KG1 (cell line): Measurements from ENCODE around the gene CHST8.
"Not testable (repeated sequence)": the region's sequence is repeated elsewhere in the genome, so short reads cannot be mapped to it uniquely, and the experiment has no call there.

Experiments
- DNase-seq: peaks from one replicate; lab custom pipeline; 2025; lab: John Stamatoyannopoulos, UW

The CHST8 gene

GRCh38 chr19:33690378-33691029 is 68.8 kb downstream of the CHST8 start:
- DNase-seq, result no peak

DNA sequence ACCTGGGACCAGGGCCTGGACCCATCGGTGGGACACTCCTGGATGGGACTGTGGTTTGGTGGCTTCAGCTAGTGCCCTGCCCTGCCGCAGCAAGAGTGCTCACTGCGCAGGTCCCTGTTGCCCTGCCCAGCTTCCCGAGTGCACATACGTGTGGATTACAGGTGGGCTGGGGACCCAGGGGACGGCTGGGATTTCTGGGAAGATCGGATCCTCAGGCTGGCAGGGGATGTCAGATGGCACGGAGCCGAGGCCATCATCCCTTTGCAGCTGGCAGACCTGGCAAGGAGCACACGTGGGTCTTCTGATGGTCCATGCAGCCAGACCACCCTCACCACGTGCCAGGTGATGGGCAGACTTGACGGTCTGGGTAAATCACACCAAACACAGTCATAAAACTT is 69.3 kb downstream of the CHST8 start:
- DNase-seq, result no peak

DNA sequence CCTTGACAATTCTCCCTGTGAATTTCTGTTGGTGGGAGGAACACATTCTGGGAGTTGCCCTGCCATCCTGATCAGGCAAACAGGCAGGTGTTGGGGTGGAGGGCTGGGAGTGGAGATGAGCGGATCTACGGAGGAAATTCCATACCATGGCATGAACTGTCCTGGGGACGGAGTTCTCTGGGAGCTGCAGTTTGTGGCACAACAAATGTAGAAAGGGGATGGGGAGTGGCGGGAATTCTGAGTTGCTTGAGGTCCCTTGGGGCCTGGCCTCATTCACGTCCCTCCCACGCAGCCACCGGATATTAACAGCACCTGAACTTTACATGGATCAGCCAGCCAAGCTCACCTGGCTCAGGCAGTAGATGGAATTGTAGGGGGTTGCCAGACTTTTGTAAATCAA is 70.0 kb downstream of the CHST8 start:
- no peak for DNase-seq

- no peak for DNase-seq
Observed at GRCh38 chr19:33693678-33694077, 71.9 kb downstream of the CHST8 start.

DNA sequence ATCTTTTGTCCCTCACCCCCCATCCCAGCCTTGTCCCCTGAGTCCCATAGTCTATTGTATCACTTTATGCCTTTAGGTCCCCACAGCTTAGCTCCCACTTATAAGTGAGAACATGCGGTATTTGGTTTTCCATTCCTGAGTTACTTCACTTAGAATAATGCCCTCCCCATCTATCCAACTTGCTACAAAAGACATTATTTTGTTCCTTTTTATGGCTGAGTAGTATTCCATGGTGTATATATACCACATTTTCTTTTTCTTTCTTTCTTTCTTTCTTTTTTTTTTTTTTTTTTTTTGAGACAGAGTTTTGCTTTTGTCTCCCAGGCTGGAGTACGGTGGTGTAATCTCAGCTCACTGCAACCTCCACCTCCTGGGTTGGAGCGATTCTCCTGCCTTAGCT is 73.8 kb downstream of the CHST8 start:
- DNase-seq, result not testable (repeated sequence)

GRCh38 chr19:33697766-33698165 is 76.0 kb downstream of the CHST8 start:
- DNase-seq, result no peak

GRCh38 chr19:33698576-33699435 is 77.1 kb downstream of the CHST8 start:
- DNase-seq, result no peak

DNA sequence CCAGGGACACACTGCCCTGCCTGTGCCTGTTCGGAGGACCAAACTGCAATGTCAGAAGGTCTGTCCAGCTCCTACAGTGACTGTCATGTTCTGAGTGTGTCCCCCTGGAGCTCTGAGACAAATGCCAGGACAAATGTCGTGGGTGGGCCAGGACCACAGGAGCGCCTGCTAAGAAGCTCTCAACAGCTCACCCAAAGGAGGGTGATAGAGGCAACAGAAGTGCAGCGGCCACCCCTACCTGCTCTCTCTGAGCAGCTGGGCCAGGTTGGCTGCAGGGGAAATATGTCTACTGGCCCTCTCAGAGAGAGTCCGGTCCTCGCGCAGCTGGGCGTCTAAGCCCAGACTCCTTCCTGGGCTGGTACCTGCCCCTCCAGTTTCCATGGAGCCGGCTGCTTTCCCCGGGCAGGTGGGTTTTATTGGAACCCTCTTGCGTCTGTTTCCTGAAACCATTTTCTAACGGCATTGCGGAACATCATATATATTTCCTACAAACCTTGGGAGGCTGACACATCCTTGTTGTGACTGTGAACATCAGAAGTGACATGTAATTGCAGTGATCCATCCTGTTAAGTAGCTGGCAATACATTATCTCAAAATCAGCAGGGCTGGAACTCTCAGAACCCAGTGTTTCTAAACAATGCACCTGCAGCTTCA is 78.1 kb downstream of the CHST8 start:
- no peak for DNase-seq

GRCh38 chr19:33700408-33701013 is 78.8 kb downstream of the CHST8 start:
- no peak for DNase-seq

DNA sequence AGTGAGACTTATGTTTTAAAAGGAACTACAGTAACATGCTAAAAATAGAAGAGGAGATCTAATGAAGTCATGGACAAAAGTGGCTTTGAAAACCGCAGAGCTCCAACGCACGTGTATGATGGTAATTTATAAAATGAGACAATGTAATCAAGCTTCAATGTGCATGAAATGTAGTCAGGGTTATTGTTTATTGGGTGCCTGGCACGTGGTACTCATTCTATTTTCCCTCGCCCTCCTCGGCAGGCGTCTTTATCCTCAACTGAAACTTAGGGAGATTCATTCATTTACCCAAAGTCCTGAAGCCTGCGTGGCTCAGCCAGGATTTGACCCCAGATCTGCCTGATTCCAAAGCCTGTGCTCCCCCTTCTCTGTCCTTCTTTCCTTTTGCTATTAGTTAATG is 79.8 kb downstream of the CHST8 start:
- DNase-seq, result no peak

DNA sequence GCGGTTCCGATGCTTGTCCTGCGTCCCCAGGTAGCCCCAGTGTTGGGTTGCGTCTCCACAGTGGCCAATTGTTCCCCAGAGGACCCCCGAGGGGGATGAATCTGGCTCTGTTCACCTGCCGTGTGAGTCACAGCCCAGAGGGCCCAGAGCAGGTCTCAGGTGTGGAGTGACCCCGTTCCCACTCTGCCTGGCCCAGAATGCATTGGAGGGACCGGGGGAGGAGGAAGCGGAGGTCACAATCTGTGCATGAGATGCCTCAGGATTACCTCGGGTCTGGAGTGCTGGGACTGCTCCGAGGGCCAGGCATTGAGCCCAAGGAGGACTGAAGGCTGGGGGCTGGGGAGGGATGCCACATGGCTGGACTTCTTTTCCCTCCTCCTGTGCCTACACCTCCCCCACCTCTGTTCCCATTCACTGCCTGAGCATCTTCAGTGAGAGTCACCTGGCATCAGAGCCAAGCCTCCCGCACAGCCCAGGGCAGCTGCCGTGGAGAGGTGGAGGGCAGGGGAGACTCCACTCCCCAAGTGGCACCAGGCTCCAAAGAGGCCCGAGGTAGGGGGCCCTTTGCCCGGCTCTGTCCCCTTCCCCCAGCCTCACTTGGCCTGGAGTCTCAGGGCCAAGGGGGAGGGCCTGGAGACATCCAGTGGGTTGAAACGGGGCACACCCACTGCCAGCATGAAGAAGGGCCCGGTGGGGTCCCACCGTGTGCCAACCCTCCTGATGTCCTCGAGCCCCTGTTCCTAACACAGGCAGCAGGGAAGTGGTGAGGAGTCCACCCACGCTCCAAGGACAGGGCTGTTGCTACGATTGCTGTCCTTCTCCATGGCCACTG is 81.1 kb downstream of the CHST8 start:
- DNase-seq, result no peak

DNA sequence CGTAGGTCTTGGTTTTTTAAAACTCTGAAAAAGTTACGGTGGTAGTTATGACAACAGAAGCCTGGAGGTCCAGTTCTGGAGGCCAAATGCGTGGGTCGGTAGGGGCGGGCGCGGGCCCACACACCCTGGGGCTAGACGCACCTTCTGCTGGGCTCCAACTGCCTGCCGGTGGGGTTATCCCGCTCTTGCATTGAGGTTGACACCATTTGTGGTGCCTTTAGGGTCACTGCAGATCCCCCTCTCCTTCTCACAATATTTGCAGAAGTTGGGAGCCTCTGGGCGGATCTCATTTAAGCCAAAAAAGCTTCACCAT is 81.6 kb downstream of the CHST8 start:
- no peak for DNase-seq

GRCh38 chr19:33703821-33704220 is 82.1 kb downstream of the CHST8 start:
- DNase-seq, result no peak

- no peak for DNase-seq
Observed at GRCh38 chr19:33704271-33704670, 82.5 kb downstream of the CHST8 start.

DNA sequence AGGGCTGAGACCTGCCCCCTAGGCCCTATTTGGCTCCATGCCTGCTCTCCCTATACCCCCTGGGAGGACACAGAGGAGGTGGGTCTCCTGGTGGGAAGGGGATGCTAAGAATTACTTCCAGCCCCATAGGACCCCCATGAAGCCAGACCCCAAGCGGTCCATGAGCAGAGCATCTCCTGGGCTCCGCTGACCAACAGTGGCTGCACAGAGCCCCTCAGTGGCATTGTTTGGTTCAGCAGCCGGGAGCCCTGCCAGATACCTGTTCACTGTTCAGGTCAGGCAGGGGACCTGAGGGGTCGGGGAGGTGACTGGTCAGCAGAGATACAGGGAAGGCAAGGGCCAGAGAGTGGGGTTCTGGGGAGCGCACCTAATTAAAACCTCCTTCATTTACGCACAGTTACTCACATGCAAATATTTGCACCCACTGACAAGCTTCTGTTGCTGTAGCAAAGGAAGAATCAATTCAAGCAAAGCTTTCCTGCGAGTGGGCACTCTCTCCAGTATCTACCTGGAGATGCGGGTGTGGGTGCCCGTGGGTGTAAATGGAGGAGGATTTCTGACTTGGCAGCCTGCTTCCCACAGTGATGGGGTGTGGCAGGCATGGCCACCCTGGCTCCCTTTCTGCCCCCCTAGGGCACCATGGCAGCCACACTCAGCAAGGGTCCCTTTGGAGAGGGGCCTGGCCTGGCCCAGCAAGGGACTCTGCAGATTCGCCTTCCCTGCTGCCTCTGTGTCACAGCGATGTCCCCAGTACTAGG is 83.5 kb downstream of the CHST8 start:
- DNase-seq, result no peak

DNA sequence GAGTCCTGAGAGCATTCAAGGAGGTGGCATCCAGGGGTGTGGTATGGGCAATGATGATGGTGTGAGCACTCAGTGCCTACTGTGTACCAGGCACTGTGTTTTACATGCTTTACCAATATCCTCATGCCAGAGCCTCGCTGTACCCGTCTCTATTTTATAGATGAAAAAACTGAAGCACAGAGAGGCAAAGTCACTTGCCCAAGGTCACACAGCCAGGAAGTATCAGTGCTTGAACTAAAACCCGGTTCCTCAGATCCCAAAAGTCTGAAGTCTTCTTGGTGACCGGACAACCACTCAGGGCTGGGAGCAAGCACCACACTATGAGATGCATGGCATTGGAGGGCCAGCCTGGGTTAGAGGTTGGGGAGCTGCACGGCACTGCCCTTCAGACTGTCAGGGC is 84.1 kb downstream of the CHST8 start:
- no peak for DNase-seq

- DNase-seq, result no peak
Observed at GRCh38 chr19:33706631-33707030, 84.9 kb downstream of the CHST8 start.

DNA sequence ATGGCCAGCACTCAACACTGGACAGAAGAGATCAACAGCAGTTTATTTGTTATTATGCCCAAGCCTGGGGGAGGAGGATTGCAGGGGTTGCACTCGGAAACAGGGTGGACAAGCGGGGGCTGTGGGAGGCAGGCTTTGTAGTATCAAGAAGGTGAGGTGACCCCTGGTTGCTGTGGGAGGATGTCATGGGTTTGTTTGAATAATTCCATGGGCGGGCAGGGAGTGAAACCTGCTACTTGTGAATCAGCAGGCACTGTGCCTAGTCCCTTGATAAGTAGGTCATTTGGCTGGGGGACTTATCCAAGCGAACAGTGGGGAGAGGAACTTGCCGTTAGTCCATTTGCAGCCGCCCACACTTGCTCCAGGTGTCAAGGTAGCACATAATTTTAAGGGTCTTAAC is 90.5 kb downstream of the CHST8 start:
- DNase-seq, result no peak

- DNase-seq, result no peak
Observed at GRCh38 chr19:33713194-33713593, 91.4 kb downstream of the CHST8 start.

- DNase-seq, result no peak
Observed at GRCh38 chr19:33714149-33714548, 92.4 kb downstream of the CHST8 start.

DNA sequence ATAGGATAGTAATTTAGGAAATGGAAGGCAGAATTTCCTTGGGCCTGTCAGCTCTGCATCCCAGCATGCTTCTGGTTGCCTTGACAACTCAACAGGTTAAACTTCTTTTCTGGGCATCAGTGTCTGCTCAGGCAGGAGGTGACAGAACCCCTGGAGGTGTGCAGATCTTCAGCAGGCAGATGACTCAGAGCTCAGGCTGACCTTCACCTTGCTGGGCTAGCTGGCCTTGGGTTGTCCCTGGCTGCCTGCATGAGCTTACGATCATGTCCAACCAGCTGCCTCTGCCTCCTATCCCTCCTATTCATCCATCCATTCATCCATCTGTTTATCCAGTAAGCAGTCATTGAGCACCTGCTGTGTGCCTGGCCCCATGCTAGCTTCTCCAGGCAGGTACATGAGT is 93.7 kb downstream of the CHST8 start:
- DNase-seq, result no peak
